Uterus (tissue), 4 donors: ENCODE measurements around the gene GUCY2C. TPM values are rescaled to one million over a fixed set of nuclear protein-coding genes. Genes with fewer than 3 reads are reported as not detected.
A peak's percentile ranks its signal among the peaks of the same experiment; 100 is the strongest.

ENCODE experiments used
- DNase-seq, 2 donors: peaks; one replicate each; pipeline ENCODE4 v3.0.0-alpha.2; 2019 to 2020
- H3K27ac ChIP-seq, 2 donors: fragments of 200-600 bp; sonication (generic); 1 replicate in 1 of 2; 2 replicates in 1 of 2; pipeline ENCODE4 v1.5.1; 2016 to 2018
- H3K27me3 ChIP-seq, 2 donors: fragments of 200-600 bp; sonication (generic); one replicate each; pipeline ENCODE4 v1.5.1; 2018 to 2019; ENCODE audit warnings: control low read depth in 1 of 2
- H3K36me3 ChIP-seq, 2 donors: fragments of 200-600 bp; sonication (generic); one replicate each; pipeline ENCODE4 v1.5.1; 2019; ENCODE audit warnings: control low read depth in 1 of 2
- H3K4me1 ChIP-seq, 2 donors: fragments of 200-600 bp; sonication (generic); one replicate each; pipeline ENCODE4 v1.5.1; 2018 to 2019; ENCODE audit warnings: control low read depth in 1 of 2
- H3K4me3 ChIP-seq, 2 donors: fragments of 200-600 bp; sonication (generic); 1 replicate in 1 of 2; 2 replicates in 1 of 2; pipeline ENCODE4 v1.5.1; 2018 to 2019; ENCODE audit warnings: mild to moderate bottlenecking in 1 of 2
- H3K9me3 ChIP-seq, 2 donors: fragments of 200-600 bp; sonication (generic); one replicate each; pipeline ENCODE4 v1.5.1; 2019; ENCODE audit warnings: control low read depth in 1 of 2
- POLR2A ChIP-seq, 2 donors: fragments of 450-650 bp; IDR thresholded peaks; one replicate each; pipeline ENCODE4 v1.6.1; 2016; ENCODE audit warnings: antibody characterized with exemption in 2 of 2, mild to moderate bottlenecking in 1 of 2, moderate library complexity in 1 of 2
- intact Hi-C: fragments of 100-400 bp; cut with DNase I; formaldehyde crosslinking; loops from one replicate; pipeline ENCODE4 v1.15.1; 2023; ENCODE audit warnings: low total_unique reads
- total RNA-seq, 4 donors: library from RNA; depleted of rRNA in 3 of 4; stranded (reverse); fragments of >200 nt in 3 of 4; gene quantifications; one replicate each; pipeline versions ENCODE4 v1.1.0 to v1.2.4, GENCODE V29; 2014 to 2023
- TF ChIP-seq, protein P1 (sequence below), 4 experiments: fragments of 200-600 bp in 2 of 4; fragments of 450-650 bp in 2 of 4; sonication (generic) in 2 of 4; IDR thresholded peaks; one replicate each; pipeline ENCODE4 v1.5.1; 2016 to 2019; ENCODE audit warnings: antibody characterized with exemption in 4 of 4, mild to moderate bottlenecking in 2 of 4, moderate library complexity in 1 of 4
- donor health status: DM: yes; HTN: yes; CAD: no.

Gene GUCY2C
- total RNA-seq, 4 donors from 2014 or later = 0.15 TPM; not detected in 3

GRCh38 chr12:14665354-14666348 lies 30.7 kb downstream of the GUCY2C start:
- Histone ChIP-seq H3K4me1 (no peaks in the 10 kb centered on the region), H3K27ac (no peak overlapping the region), H3K9me3 (no peaks in the 10 kb centered on the region), H3K27me3 (no peaks in the 10 kb centered on the region), H3K4me3 (no peak overlapping the region), H3K36me3 (no peaks in the 10 kb centered on the region)
- intact Hi-C loops = loop anchor here (10.0 kb wide), 1 partner anchor 431 kb away; no protein-coding TSS in a partner anchor
- TF ChIP-seq, protein P1, sequence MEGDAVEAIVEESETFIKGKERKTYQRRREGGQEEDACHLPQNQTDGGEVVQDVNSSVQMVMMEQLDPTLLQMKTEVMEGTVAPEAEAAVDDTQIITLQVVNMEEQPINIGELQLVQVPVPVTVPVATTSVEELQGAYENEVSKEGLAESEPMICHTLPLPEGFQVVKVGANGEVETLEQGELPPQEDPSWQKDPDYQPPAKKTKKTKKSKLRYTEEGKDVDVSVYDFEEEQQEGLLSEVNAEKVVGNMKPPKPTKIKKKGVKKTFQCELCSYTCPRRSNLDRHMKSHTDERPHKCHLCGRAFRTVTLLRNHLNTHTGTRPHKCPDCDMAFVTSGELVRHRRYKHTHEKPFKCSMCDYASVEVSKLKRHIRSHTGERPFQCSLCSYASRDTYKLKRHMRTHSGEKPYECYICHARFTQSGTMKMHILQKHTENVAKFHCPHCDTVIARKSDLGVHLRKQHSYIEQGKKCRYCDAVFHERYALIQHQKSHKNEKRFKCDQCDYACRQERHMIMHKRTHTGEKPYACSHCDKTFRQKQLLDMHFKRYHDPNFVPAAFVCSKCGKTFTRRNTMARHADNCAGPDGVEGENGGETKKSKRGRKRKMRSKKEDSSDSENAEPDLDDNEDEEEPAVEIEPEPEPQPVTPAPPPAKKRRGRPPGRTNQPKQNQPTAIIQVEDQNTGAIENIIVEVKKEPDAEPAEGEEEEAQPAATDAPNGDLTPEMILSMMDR (IDR thresholded peaks at IDR 0.05) = no peak
- no peak for TF ChIP-seq POLR2A (IDR thresholded peaks at IDR 0.05)
- no peak for DNase-seq

DNA sequence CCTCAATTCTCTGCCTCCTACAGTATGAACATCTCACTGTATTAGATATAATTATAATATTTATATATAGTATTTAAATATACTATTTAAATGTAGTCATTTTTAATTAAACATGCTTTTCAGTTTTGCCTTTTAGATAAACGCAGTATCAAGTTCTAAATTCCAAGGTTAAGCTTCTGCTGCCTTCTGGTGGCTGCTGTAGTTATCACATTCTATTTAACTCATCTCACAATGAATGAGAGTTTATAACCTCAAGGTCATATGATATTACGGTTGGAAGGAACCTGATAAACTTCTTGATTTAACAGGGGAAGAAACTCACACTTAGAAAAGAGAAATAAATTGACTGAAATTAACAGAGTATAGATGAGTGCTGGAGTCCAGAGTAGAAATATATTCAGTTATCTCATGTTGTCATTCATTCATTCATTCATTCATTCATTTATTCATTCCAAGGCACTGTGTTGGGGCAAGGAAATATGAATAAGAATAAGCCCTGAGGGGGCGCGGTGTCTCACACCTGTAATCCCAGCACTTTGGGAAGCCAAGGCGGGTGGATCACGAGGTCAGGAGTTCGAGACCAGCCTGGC lies 31.9 kb downstream of the GUCY2C start:
- Histone ChIP-seq H3K9me3 (no peaks in the 10 kb centered on the region), H3K4me1 (no peaks in the 10 kb centered on the region), H3K4me3 (no peak overlapping the region), H3K27me3 (no peaks in the 10 kb centered on the region), H3K27ac (no peak overlapping the region), H3K36me3 (no peaks in the 10 kb centered on the region)
- TF ChIP-seq, protein P1 (IDR thresholded peaks at IDR 0.05) = peak; percentile 70 to 75 (median 74)
- TF ChIP-seq POLR2A (IDR thresholded peaks at IDR 0.05) = no peak
- intact Hi-C loops = loop anchor here (10.0 kb wide), 1 partner anchor 430 kb away; no protein-coding TSS in a partner anchor
- peak in 1 of 2 donors; percentile 34 for DNase-seq

DNA sequence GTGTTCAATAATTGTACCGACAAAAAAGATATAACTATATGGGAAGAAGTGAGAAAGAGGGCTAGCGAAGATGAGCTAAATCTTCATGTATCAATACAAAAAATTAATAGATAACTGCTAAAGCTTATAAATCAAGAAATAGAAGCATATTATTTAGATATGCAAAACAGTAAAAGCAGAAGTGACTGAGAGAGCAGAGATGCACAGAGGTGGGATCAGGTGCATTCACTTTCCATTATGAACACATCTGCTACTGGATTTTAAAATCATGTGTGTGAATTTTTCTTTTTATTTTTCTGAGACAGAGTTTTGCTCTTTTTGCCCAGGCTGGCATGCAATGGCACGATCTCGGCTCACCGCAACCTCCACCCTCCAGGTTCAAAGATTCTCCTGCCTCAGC lies 33.4 kb downstream of the GUCY2C start:
- Histone ChIP-seq H3K27me3 (no peaks in the 10 kb centered on the region), H3K27ac (no peak overlapping the region), H3K9me3 (no peaks in the 10 kb centered on the region), H3K4me1 (no peaks in the 10 kb centered on the region), H3K4me3 (no peak overlapping the region), H3K36me3 (no peaks in the 10 kb centered on the region)
- intact Hi-C loops = loop anchor here (10.0 kb wide), 1 partner anchor 428 kb away; no protein-coding TSS in a partner anchor
- DNase-seq = no peak
- TF ChIP-seq POLR2A (IDR thresholded peaks at IDR 0.05) = no peak
- TF ChIP-seq, protein P1 (IDR thresholded peaks at IDR 0.05) = no peak

DNA sequence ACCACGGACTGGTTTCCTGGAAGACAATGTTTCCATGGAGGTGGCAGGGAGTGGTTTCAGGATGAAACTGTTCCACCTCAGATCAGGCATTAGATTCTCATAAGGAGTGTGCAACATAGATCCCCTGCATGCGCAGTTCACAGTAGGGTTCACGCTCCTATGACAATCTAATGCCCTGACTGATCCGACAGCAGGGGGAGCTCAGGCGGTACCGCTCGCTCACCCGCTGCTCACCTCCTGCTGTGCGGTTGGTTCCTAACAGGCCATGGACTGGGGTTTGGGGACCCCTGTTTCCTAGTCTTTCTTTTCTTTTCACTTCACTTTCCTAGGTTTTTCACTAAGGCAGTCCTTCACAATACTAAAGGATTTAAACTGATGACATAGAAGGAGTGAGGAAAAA lies 39.6 kb downstream of the GUCY2C start:
- H3K9me3 ChIP-seq = no peaks in the 10 kb centered on the region
- H3K4me1 ChIP-seq = no peaks in the 10 kb centered on the region
- no peak overlapping the region for H3K4me3 ChIP-seq
- intact Hi-C loops = no loop called here
- H3K36me3 ChIP-seq = no peaks in the 10 kb centered on the region
- DNase-seq = no peak
- H3K27ac ChIP-seq = no peak overlapping the region
- no peaks in the 10 kb centered on the region for H3K27me3 ChIP-seq
- TF ChIP-seq, protein P1 (IDR thresholded peaks at IDR 0.05) = no peak
- TF ChIP-seq POLR2A (IDR thresholded peaks at IDR 0.05) = no peak

DNA sequence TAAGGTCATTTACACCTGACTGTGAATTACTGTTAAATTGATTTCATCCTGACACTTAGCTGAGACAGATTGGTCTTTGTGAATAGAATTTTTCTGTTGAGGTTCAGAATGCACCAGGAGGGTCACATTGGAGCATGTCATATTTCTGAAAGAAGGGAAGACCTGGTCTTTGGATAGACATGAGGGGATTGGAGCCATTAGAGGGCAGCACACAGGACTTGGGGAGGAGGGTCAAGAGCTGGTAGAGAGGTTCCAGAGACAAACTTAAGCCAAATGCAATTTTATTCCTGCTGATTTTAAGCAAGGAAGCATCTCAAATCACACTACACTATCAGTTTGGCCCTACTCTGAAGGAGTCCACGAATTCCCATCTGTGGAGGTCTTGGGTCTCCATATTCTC lies 41.1 kb downstream of the GUCY2C start:
- H3K4me3 ChIP-seq = no peak overlapping the region
- intact Hi-C loops = no loop called here
- TF ChIP-seq, protein P1 (IDR thresholded peaks at IDR 0.05) = no peak
- TF ChIP-seq POLR2A (IDR thresholded peaks at IDR 0.05) = no peak
- no peaks in the 10 kb centered on the region for H3K4me1 ChIP-seq
- no peaks in the 10 kb centered on the region for H3K9me3 ChIP-seq
- H3K36me3 ChIP-seq = no peaks in the 10 kb centered on the region
- no peaks in the 10 kb centered on the region for H3K27me3 ChIP-seq
- H3K27ac ChIP-seq = no peak overlapping the region
- no peak for DNase-seq
